Uterus (tissue), 4 donors: ENCODE results near the gene STMN1. TPM values are rescaled to one million over a fixed set of nuclear protein-coding genes. Genes with fewer than 3 reads are reported as not detected.

Experiments used
- DNase-seq, 2 donors: peaks; one replicate each; pipeline ENCODE4 v3.0.0-alpha.2; 2019 to 2020
- H3K27ac ChIP-seq, 2 donors: fragments of 200-600 bp; sonication (generic); 1 replicate in 1 of 2; 2 replicates in 1 of 2; pipeline ENCODE4 v1.5.1; 2016 to 2018
- H3K27me3 ChIP-seq, 2 donors: fragments of 200-600 bp; sonication (generic); one replicate each; pipeline ENCODE4 v1.5.1; 2018 to 2019; ENCODE audit warnings: control low read depth in 1 of 2
- H3K36me3 ChIP-seq, 2 donors: fragments of 200-600 bp; sonication (generic); one replicate each; pipeline ENCODE4 v1.5.1; 2019; ENCODE audit warnings: control low read depth in 1 of 2
- H3K4me1 ChIP-seq, 2 donors: fragments of 200-600 bp; sonication (generic); one replicate each; pipeline ENCODE4 v1.5.1; 2018 to 2019; ENCODE audit warnings: control low read depth in 1 of 2
- H3K4me3 ChIP-seq, 2 donors: fragments of 200-600 bp; sonication (generic); 1 replicate in 1 of 2; 2 replicates in 1 of 2; pipeline ENCODE4 v1.5.1; 2018 to 2019; ENCODE audit warnings: mild to moderate bottlenecking in 1 of 2
- H3K9me3 ChIP-seq, 2 donors: fragments of 200-600 bp; sonication (generic); one replicate each; pipeline ENCODE4 v1.5.1; 2019; ENCODE audit warnings: control low read depth in 1 of 2
- CTCF ChIP-seq, 4 experiments: fragments of 200-600 bp in 2 of 4; fragments of 450-650 bp in 2 of 4; sonication (generic) in 2 of 4; IDR thresholded peaks; one replicate each; pipeline ENCODE4 v1.5.1; 2016 to 2019; ENCODE audit warnings: antibody characterized with exemption in 4 of 4, mild to moderate bottlenecking in 2 of 4, moderate library complexity in 1 of 4
- POLR2A ChIP-seq, 2 donors: fragments of 450-650 bp; IDR thresholded peaks; one replicate each; pipeline ENCODE4 v1.6.1; 2016; ENCODE audit warnings: antibody characterized with exemption in 2 of 2, mild to moderate bottlenecking in 1 of 2, moderate library complexity in 1 of 2
- intact Hi-C: fragments of 100-400 bp; cut with DNase I; formaldehyde crosslinking; loops from one replicate; pipeline ENCODE4 v1.15.1; 2023; ENCODE audit warnings: low total_unique reads
- total RNA-seq, 4 donors: library from RNA; depleted of rRNA in 3 of 4; stranded (reverse); fragments of >200 nt in 3 of 4; gene quantifications; one replicate each; pipeline versions ENCODE4 v1.1.0 to v1.2.4, GENCODE V29; 2014 to 2023
- donor health status: DM: yes; HTN: yes; CAD: no.

STMN1 gene
- total RNA-seq, 4 donors from 2014 or later = 34.6 to 100 (median 78.2) TPM

GRCh38 chr1:25912076-25912831 is 6.0 kb upstream of the STMN1 start:
- no peak overlapping the region for H3K27ac ChIP-seq
- no peaks in the 10 kb centered on the region for H3K27me3 ChIP-seq
- H3K4me1 ChIP-seq = no peaks in the 10 kb centered on the region
- H3K36me3 ChIP-seq = no peaks in the 10 kb centered on the region
- intact Hi-C loops = no loop called here
- no peak for DNase-seq
- TF ChIP-seq CTCF (IDR thresholded peaks at IDR 0.05) (no peak), POLR2A (IDR thresholded peaks at IDR 0.05) (no peak)
- no peaks in the 10 kb centered on the region for H3K9me3 ChIP-seq
- H3K4me3 ChIP-seq = no peak overlapping the region

GRCh38 chr1:25911162-25911561 is 4.9 kb upstream of the STMN1 start:
- Histone ChIP-seq H3K9me3 (no peaks in the 10 kb centered on the region), H3K27me3 (no peaks in the 10 kb centered on the region), H3K4me1 (no peaks in the 10 kb centered on the region), H3K27ac (no peak overlapping the region), H3K4me3 (no peak overlapping the region), H3K36me3 (no peaks in the 10 kb centered on the region)
- TF ChIP-seq CTCF (IDR thresholded peaks at IDR 0.05) = no peak
- TF ChIP-seq POLR2A (IDR thresholded peaks at IDR 0.05) = no peak
- DNase-seq = no peak
- intact Hi-C loops = no loop called here

- Histone ChIP-seq H3K4me1 (peaks cover 0 to 4% of the 10 kb centered on the region in 2 donors), H3K27me3 (no peaks in the 10 kb centered on the region), H3K4me3 (no peak overlapping the region), H3K36me3 (no peaks in the 10 kb centered on the region), H3K27ac (no peak overlapping the region), H3K9me3 (no peaks in the 10 kb centered on the region)
- intact Hi-C loops = no loop called here
- TF ChIP-seq CTCF (IDR thresholded peaks at IDR 0.05) (no peak), POLR2A (IDR thresholded peaks at IDR 0.05) (no peak)
- DNase-seq = no peak
Observed at GRCh38 chr1:25909040-25909439, 2.8 kb upstream of the STMN1 start.

- Histone ChIP-seq H3K9me3 (no peaks in the 10 kb centered on the region), H3K4me1 (peaks cover 0 to 10% of the 10 kb centered on the region in 2 donors), H3K4me3 (no peak overlapping the region), H3K27ac (no peak overlapping the region), H3K36me3 (no peaks in the 10 kb centered on the region), H3K27me3 (no peaks in the 10 kb centered on the region)
- no peak for TF ChIP-seq POLR2A (IDR thresholded peaks at IDR 0.05)
- no peak for TF ChIP-seq CTCF (IDR thresholded peaks at IDR 0.05)
- intact Hi-C loops = no loop called here
- no peak for DNase-seq
Observed at GRCh38 chr1:25908161-25908560, 1.9 kb upstream of the STMN1 start.

GRCh38 chr1:25907601-25908000 is 1.4 kb upstream of the STMN1 start:
- no peaks in the 10 kb centered on the region for H3K27me3 ChIP-seq
- peaks cover 0 to 10% of the 10 kb centered on the region in 2 donors for H3K4me1 ChIP-seq
- no peak overlapping the region for H3K4me3 ChIP-seq
- TF ChIP-seq POLR2A (IDR thresholded peaks at IDR 0.05) (no peak), CTCF (IDR thresholded peaks at IDR 0.05) (no peak)
- intact Hi-C loops = no loop called here
- H3K9me3 ChIP-seq = no peaks in the 10 kb centered on the region
- no peak for DNase-seq
- H3K36me3 ChIP-seq = no peaks in the 10 kb centered on the region
- peak overlapping the region in 1 of 2 donors; percentile 52 for H3K27ac ChIP-seq
